NCI-H2196 treated with DMSO at 0.1 percent for 48 hours (cell line): ENCODE measurements around the gene NUMA1.

ENCODE experiments used
- DNase-seq: peaks from one replicate; lab custom pipeline; 2025; ENCODE audit not compliant: unreplicated experiment; lab: John Stamatoyannopoulos, UW

The NUMA1 gene

GRCh38 chr11:72001285-72001684 is 79.1 kb downstream of the NUMA1 start:
- no peak for DNase-seq

DNA sequence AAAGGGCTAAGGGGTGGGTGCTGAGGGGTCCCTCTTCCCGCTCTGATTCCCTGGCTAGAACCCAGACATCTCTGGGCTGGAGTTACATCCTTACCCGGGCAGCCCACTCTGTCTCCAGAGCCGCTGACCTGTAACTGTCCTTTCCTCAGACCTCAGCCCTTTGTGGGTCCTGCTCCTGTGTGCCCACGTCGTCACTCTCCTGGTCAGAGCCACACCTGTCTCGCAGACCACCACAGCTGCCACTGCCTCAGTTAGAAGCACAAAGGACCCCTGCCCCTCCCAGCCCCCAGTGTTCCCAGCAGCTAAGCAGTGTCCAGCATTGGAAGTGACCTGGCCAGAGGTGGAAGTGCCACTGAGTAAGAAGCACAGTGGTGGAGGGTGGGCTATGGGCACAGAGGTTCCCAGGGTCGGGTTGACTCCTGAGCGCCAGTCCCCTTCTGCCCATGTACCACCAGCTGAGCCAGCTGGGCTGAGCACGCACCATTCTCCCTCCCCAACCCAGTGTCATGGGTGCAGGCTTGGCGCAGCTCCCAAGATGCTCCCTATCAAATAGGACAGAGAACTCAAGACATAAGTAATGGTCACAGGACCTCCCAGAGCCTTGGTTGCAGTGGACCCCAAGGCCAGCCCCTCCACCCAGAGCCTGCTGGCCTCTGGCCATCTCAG is 80.0 kb downstream of the NUMA1 start:
- no peak for DNase-seq

DNA sequence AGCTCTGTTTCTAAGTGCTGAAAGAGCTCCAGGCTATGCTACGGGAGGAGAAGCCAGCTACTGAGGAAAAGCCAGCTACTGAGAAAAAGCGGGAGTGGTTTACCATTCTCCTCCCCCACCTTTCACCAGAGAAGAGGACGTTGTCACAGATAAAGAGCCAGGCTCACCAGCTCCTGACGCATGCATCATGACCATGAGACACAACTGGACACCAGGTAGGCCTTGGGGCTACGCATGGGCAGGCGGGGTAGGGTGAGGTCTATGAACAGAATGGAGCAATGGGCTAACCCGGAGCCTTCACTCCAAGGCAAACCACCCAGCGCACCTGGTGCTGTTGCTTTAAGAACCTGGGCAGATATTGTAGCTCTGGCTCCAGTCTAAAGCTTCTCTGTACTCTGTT is 80.5 kb downstream of the NUMA1 start:
- no peak for DNase-seq

- DNase-seq, result no peak
Observed at GRCh38 chr11:71999362-71999761, 81.0 kb downstream of the NUMA1 start.

- no peak for DNase-seq
Observed at GRCh38 chr11:71998649-71999310, 81.6 kb downstream of the NUMA1 start, which contains the start of gene IL18BP. Gene IL18BP, plus strand, starts transcription at chr11:71998909. Its CDS starts 1,076 bp downstream, at chr11:71999985.

- DNase-seq, result no peak
Observed at GRCh38 chr11:71998061-71998460, 82.3 kb downstream of the NUMA1 start.

GRCh38 chr11:71997594-71997993 is 82.7 kb downstream of the NUMA1 start:
- DNase-seq, result no peak

GRCh38 chr11:71996946-71997345 is 83.4 kb downstream of the NUMA1 start:
- no peak for DNase-seq

GRCh38 chr11:71996517-71996916 is 83.8 kb downstream of the NUMA1 start:
- no peak for DNase-seq

DNA sequence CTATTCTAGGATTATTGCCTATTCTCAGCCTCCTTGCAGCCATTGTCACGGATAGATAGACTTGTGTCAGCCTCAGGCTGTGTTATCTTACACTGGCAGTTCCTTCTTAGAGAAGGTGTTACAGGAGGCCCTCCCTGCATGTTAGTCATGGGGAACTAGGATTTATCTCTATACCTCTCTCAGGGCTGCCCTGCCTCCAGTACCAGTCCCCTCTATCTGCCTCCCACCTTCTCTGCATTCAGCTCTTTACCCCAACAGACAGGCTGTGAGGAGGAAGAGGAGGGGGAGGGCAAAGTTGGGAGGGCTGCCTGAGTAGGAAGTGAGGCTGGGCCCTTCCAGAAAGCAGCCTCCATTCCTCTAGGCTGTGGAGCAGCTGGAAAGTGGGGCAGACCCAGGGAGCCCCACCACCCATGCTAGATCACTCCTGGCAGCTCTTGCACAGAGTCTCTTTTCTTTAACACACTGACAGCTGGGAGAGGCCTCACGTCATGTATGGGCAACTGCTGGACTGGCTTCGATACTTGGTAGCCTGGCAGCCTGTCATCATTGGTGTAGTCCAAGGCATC is 84.5 kb downstream of the NUMA1 start:
- DNase-seq, result no peak

DNA sequence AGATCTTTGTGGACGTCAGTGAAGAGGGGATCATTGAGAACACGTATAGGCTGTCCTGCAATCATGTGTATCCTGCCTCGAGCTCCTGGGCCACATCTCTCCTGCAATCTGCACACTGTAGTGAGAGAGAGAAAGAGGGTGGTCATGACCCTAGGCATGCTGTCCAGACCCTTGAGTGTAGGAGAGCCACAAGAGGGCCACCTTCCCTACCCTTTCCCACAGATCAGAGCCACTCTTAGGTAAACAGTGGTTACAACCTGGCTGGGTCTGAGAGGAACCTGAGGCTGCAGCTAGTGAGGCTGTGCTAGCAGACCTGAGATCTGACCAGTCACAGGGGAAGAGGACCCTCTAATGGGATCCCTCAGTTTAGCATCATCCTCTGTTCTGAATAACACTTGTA is 85.6 kb downstream of the NUMA1 start:
- no peak for DNase-seq

DNA sequence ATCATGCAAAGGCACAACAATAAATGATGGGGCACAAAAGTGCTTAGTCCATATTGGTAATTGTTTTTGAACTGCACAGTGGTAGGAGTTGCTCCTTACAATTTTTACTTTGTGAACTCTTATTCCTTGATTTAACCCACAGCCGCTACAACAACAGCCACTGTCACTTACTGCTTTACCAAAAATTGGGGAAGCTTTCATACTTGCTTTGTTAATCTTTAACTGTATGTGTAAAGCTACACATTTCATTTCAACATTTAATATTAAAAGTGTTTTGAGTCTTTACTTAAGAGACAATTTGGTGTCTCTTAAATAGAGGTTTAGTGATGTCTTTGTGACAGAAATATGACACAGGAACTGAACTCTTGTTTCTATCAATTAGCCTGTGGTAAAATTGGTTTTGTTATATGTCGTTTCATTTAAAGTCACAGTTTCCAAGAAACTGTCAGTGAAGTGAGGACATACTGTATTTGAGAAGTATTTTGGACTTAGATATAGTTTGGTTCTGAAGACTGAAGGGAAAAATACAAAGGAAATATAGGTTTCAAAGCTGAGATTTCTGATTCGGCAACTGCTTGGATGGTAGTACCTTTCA is 88.1 kb downstream of the NUMA1 start:
- no peak for DNase-seq

DNA sequence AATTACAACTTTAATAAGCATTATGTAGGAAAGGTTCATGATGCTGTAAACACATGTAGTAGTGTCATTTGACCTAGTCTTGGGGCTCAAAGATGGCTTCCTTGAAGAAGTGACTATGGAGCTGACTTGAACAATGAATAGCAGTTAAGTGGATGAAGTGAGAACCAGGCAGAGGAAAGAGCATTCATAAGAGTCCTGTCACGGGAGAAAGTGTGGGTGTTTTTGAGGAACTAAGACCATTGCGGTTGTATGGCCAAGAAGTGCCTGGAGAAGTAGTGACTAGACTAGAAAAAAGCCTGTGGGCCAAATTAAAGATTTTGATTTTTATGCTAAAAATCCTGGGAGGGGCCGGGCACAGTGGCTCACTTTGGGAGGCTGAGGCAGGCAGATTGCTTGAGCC is 88.8 kb downstream of the NUMA1 start:
- no peak for DNase-seq

GRCh38 chr11:71990701-71991100 is 89.6 kb downstream of the NUMA1 start:
- DNase-seq, result no peak

DNA sequence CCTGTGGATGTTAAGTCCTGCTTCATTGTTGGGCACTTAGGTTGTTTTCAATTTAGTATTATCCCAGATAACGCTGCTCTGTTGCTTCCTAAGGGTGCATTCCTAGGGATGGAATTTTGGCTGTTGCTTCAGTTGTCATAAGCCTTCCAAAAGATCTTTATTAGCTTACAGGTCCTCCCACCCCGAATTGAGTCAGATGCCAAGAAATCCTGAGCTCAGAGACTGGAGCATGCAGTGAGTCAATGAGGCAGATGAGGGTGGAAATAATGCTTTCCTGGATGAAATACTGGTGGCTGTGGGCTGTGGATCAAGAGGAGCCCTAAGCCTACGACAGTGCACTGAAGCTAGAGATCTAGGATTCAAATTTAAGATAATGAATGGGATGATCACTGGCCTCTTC is 92.3 kb downstream of the NUMA1 start:
- no peak for DNase-seq

DNA sequence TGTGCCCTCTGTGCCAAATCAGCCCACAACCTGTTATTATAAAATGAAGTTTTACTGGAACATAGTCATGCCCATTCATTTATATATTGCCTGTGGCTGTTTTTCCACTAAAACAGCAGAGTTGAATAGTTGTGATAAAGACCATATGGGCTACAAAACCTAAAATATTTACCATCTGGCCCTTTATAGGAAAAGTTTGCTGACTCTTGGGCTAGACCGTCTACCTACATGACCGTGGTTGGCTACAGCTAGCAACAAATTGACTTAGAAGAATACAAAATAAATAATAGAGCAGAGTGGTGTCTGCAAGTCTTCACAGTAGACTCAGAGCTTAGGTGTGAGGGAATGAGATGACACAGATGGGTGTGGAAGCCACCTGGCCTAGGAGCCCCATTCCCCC is 92.8 kb downstream of the NUMA1 start:
- DNase-seq, result no peak

GRCh38 chr11:71986131-71986530 is 94.2 kb downstream of the NUMA1 start:
- DNase-seq, result no peak

DNA sequence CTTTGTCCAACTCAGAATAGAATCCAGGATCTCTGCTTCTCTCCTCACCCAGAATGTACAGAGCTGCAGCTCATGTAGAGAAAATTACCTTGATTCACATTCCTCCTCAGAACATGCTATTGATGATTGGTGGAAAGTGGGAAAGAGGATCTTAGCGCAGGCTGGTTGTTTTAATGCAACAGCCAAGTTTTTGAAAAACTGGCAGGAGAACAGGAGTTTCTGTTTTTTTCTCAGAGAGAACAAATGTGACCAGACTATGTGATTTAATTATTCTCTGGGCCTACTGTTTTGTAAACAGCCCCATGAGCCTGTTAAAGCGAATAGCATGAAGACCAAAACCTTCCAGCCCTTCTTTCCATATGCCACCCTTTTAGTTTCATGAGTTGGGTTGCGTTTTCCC is 100.7 kb downstream of the NUMA1 start:
- DNase-seq, result no peak

DNA sequence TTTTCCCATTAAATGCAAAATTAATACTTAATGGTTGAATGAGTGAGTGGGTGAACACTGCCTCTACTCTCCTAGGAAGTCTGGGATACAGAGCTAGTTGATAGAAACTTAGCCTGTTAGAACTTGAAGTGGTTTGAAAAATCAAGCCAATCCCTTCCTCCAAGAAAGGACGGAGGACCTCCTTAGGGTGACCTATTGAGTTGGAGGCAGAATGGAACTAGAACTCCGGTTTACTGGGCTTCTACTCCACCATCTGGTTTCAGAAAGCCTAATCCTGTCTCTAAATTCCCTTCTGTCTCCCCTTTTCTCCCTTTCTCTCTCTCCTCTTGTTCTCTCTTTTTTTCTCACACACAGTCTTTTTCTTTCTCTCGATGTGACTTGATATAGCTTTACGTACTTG is 101.2 kb downstream of the NUMA1 start:
- DNase-seq, result no peak

GRCh38 chr11:71977743-71978418 is 102.5 kb downstream of the NUMA1 start:
- no peak for DNase-seq

GRCh38 chr11:71977090-71977489 is 103.3 kb downstream of the NUMA1 start:
- no peak for DNase-seq

- DNase-seq, result no peak
Observed at GRCh38 chr11:71976551-71976950, 103.8 kb downstream of the NUMA1 start.
